MM.1S (cell line): ENCODE results near the gene MED13L.

Experiments
- DNase-seq: peaks from one replicate; pipeline ENCODE4 v3.0.0-alpha.2; 2015
- H2AFZ ChIP-seq: fragments of 300-600 bp; sonication (generic); 2 replicates; pipeline ENCODE4 v1.6.0; 2016; ENCODE audit warnings: antibody characterized with exemption, low read length
- H3F3A ChIP-seq: fragments of 300-600 bp; sonication (generic); 2 replicates; pipeline ENCODE4 v1.6.1; 2016; ENCODE audit warnings: mild to moderate bottlenecking, antibody characterized with exemption, low read length, moderate library complexity, mixed read lengths; ENCODE audit not compliant: insufficient read depth
- H3K27ac ChIP-seq: fragments of 300-600 bp; sonication (generic); 2 replicates; pipeline ENCODE4 v1.5.1; 2016; ENCODE audit warnings: mild to moderate bottlenecking, low read length
- H3K27me3 ChIP-seq: fragments of 300-600 bp; sonication (generic); replicated peaks from 2 replicates; pipeline ENCODE4 v1.6.0; 2016; ENCODE audit warnings: low read length; ENCODE audit not compliant: insufficient read depth
- H3K36me3 ChIP-seq: fragments of 300-600 bp; sonication (generic); replicated peaks from 2 replicates; pipeline ENCODE4 v1.6.1; 2016; ENCODE audit warnings: mild to moderate bottlenecking, low read length, mixed read lengths; ENCODE audit not compliant: insufficient read depth
- H3K4me1 ChIP-seq: fragments of 300-600 bp; sonication (generic); 2 replicates; pipeline ENCODE4 v1.6.1; 2016; ENCODE audit warnings: low read length, mixed read lengths
- H3K4me2 ChIP-seq: fragments of 300-600 bp; sonication (generic); 2 replicates; pipeline ENCODE4 v1.6.0; 2016; ENCODE audit warnings: low read depth, low read length
- H3K4me3 ChIP-seq: fragments of 300-600 bp; sonication (generic); 2 replicates; pipeline ENCODE4 v1.5.1; 2016; ENCODE audit warnings: low read length, mixed read lengths
- H3K79me2 ChIP-seq: fragments of 300-600 bp; sonication (generic); 2 replicates; pipeline ENCODE4 v1.6.1; 2016; ENCODE audit warnings: mixed run types, low read length, mixed read lengths
- H3K9ac ChIP-seq: fragments of 300-600 bp; sonication (generic); 2 replicates; pipeline ENCODE4 v1.6.1; 2016; ENCODE audit warnings: low read length, mixed read lengths
- H3K9me2 ChIP-seq: fragments of 300-600 bp; sonication (generic); replicated peaks from 2 replicates; pipeline ENCODE4 v1.6.1; 2016; ENCODE audit warnings: mild to moderate bottlenecking, low read length, mixed read lengths; ENCODE audit not compliant: insufficient read depth
- H3K9me3 ChIP-seq: fragments of 300-600 bp; sonication (generic); replicated peaks from 2 replicates; pipeline ENCODE4 v1.6.1; 2016; ENCODE audit warnings: mild to moderate bottlenecking, low read length, mixed read lengths; ENCODE audit not compliant: insufficient read depth
- H4K20me1 ChIP-seq: fragments of 300-600 bp; sonication (generic); 2 replicates; pipeline ENCODE4 v1.6.1; 2016; ENCODE audit warnings: mild to moderate bottlenecking, low read length, moderate library complexity, mixed read lengths; ENCODE audit not compliant: insufficient read depth
- CTCF ChIP-seq: fragments of 300-600 bp; sonication (generic); IDR thresholded peaks from 2 replicates; pipeline ENCODE4 v1.5.1; 2016; ENCODE audit warnings: antibody characterized with exemption, low read length, mixed read lengths
- EZH2 ChIP-seq: fragments of 300-600 bp; sonication (generic); optimal IDR thresholded peaks from 2 replicates; pipeline ENCODE3; 2017; ENCODE audit warnings: low read depth, mild to moderate bottlenecking, antibody characterized with exemption, low read length, mixed read lengths
- EZH2phosphoT487 ChIP-seq: fragments of 300-600 bp; sonication (generic); IDR thresholded peaks from 2 replicates; pipeline ENCODE4 v1.6.1; 2018; ENCODE audit warnings: antibody characterized with exemption, low read length

Gene MED13L

DNA sequence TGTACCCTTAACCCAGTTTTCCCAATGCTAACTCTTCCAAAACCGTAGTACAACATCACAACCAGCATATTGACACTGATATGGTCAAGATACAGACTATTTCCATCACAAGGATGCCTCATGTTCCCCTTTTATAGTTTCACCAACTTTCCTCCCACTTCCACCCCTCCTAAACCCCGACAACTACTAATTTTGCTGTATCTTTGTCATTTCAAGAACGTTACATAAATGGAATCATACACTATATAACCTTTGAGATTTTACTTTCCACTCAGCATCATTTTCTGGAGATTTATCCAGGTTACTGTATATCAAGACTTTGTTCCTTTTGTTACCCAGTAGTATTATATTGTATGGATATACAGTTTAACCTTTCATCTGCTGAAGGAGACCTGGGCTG is 88.9 kb downstream of the MED13L start:
- Histone ChIP-seq H3K4me2 (no peak overlapping the region), H3K27me3 (no peaks in the 10 kb centered on the region), H3K27ac (no peak overlapping the region), H2AFZ (no peak overlapping the region), H3F3A (no peaks in the 10 kb centered on the region), H3K9me2 (no peaks in the 10 kb centered on the region), H3K4me3 (no peak overlapping the region), H3K4me1 (no peaks in the 10 kb centered on the region), H3K36me3 (no peaks in the 10 kb centered on the region), H3K79me2 (peaks cover 98% of the 10 kb centered on the region), H3K9me3 (no peaks in the 10 kb centered on the region), H3K9ac (no peak overlapping the region), H4K20me1 (peaks cover 8% of the 10 kb centered on the region; the same call in 1 of the 2 replicates)
- TF ChIP-seq EZH2 (no peak), CTCF (no peak)
- DNase-seq = no peak

DNA sequence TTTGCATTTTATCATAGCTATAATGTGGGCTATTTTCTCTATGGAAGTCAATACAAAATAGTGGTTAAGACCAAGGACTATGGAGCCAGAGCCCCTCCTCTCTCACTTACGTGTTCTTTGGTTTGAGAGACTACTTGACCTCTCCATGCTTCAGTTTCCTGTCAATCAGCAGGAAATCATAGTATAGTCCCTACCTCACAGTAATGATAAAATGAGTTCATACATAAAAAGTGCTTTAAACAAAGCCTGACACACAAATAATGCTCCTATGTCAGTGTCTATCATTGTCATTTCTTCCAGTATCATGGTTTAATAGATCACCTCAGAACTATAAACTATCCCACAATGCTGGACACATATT is 90.4 kb downstream of the MED13L start:
- peaks cover 20% of the 10 kb centered on the region; the same call in 1 of the 2 replicates for H4K20me1 ChIP-seq

GRCh38 chr12:116186482-116187150 is 90.9 kb downstream of the MED13L start:
- Histone ChIP-seq H3K27me3 (no peaks in the 10 kb centered on the region), H3K4me1 (no peaks in the 10 kb centered on the region), H4K20me1 (peaks cover 20% of the 10 kb centered on the region; the same call in 1 of the 2 replicates), H3K9me2 (no peaks in the 10 kb centered on the region), H3K36me3 (no peaks in the 10 kb centered on the region), H2AFZ (no peak overlapping the region), H3K27ac (no peak overlapping the region), H3K9me3 (no peaks in the 10 kb centered on the region), H3K4me2 (no peak overlapping the region), H3K79me2 (peaks cover 98% of the 10 kb centered on the region), H3K4me3 (no peak overlapping the region), H3F3A (no peaks in the 10 kb centered on the region), H3K9ac (no peak overlapping the region)
- DNase-seq = no peak
- TF ChIP-seq EZH2 (no peak), EZH2phosphoT487 (no peak), CTCF (no peak)

More for the DNA sequence above, 90.4 kb downstream of the MED13L start:
- peaks cover 98% of the 10 kb centered on the region for H3K79me2 ChIP-seq
- H3K9ac ChIP-seq = no peak overlapping the region
- no peak overlapping the region for H3K4me2 ChIP-seq
- H3K27me3 ChIP-seq = no peaks in the 10 kb centered on the region
- no peak overlapping the region for H2AFZ ChIP-seq
- no peak overlapping the region for H3K4me3 ChIP-seq
- no peaks in the 10 kb centered on the region for H3K9me2 ChIP-seq
- no peak for TF ChIP-seq EZH2phosphoT487
- no peak for TF ChIP-seq EZH2
- no peak for TF ChIP-seq CTCF
- no peak overlapping the region for H3K27ac ChIP-seq
- H3K36me3 ChIP-seq = no peaks in the 10 kb centered on the region
- no peak for DNase-seq
- no peaks in the 10 kb centered on the region for H3K9me3 ChIP-seq
- no peaks in the 10 kb centered on the region for H3K4me1 ChIP-seq
- H3F3A ChIP-seq = no peaks in the 10 kb centered on the region
